WTC11 (cell line): ENCODE results near the gene CDH11. TPM values are rescaled to one million over a fixed set of nuclear protein-coding genes. Genes with fewer than 3 reads are reported as not detected.

Experiments
- ATAC-seq: fragments of 200-7000 bp; cut with Tn5 transposase; 2 replicates; pipeline ENCODE4 v1.10.0; 2021; ENCODE audit warnings: mild to moderate bottlenecking, moderate library complexity
- CTCF ChIA-PET: fragments of 300-600 bp; sonication (Branson Sonifier 250); formaldehyde crosslinking; loops from one replicate; lab custom pipeline; 2021; ENCODE audit warnings: antibody characterized with exemption; lab: Charles Lee
- POLR2A ChIA-PET: fragments of 350-600 bp; sonication (Branson Sonifier 250); formaldehyde crosslinking; loops from one replicate; lab custom pipeline; 2021; ENCODE audit warnings: antibody characterized with exemption; lab: Charles Lee
- DNase-seq: peaks from one replicate; pipeline ENCODE4 v3.0.0; 2021; ENCODE audit warnings: low spot score
- H3K27ac Mint-ChIP-seq: 2 replicates; pipeline ENCODE4 v1.8.0; 2021; ENCODE audit warnings: mixed read lengths
- H3K27me3 Mint-ChIP-seq: 2 replicates; pipeline ENCODE4 v1.8.0; 2021; ENCODE audit warnings: low read depth, mild to moderate bottlenecking, moderate library complexity, mixed read lengths
- H3K36me3 Mint-ChIP-seq: 2 replicates; pipeline ENCODE4 v1.8.0; 2021; ENCODE audit warnings: mixed read lengths
- H3K4me1 Mint-ChIP-seq: 2 replicates; pipeline ENCODE4 v1.8.0; 2022; ENCODE audit warnings: mixed read lengths
- H3K4me3 Mint-ChIP-seq: 2 replicates; pipeline ENCODE4 v1.8.0; 2021; ENCODE audit warnings: mild to moderate bottlenecking, moderate library complexity, mixed read lengths
- H3K9me3 Mint-ChIP-seq: 2 replicates; pipeline ENCODE4 v1.8.0; 2021; ENCODE audit warnings: mixed read lengths
- AFF4 ChIP-seq: sonication (generic); formaldehyde crosslinking; IDR thresholded peaks from 2 replicates; pipeline ENCODE4 v1.8.1; 2023; ENCODE audit warnings: mild to moderate bottlenecking, missing genetic modification reagents, borderline replicate concordance
- ARID4B ChIP-seq: sonication (generic); formaldehyde crosslinking; IDR thresholded peaks from 2 replicates; pipeline ENCODE4 v1.8.0; 2023; ENCODE audit warnings: missing genetic modification reagents, mild to moderate bottlenecking, borderline replicate concordance
- CBFB ChIP-seq: sonication (generic); formaldehyde crosslinking; IDR thresholded peaks from 2 replicates; pipeline ENCODE4 v1.8.1; 2022; ENCODE audit warnings: mild to moderate bottlenecking, low read depth, missing genetic modification reagents
- E2F5 ChIP-seq: sonication (generic); formaldehyde crosslinking; IDR thresholded peaks from 2 replicates; pipeline ENCODE4 v1.8.1; 2022; ENCODE audit warnings: mild to moderate bottlenecking, moderate library complexity, missing genetic modification reagents
- JUN ChIP-seq: sonication (generic); formaldehyde crosslinking; IDR thresholded peaks from 2 replicates; pipeline ENCODE4 v1.8.0; 2023; ENCODE audit warnings: mild to moderate bottlenecking, missing genetic modification reagents
- NFATC4 ChIP-seq: fragments of 250-450 bp; sonication (Bioruptor Pico); IDR thresholded peaks from 2 replicates; pipeline ENCODE4 v1.9.0; 2021; ENCODE audit warnings: mild to moderate bottlenecking
- NFE2L1 ChIP-seq: sonication (generic); formaldehyde crosslinking; IDR thresholded peaks from 2 replicates; pipeline ENCODE4 v1.8.1; 2023; ENCODE audit warnings: missing genetic modification reagents
- NR1H2 ChIP-seq: sonication (generic); formaldehyde crosslinking; IDR thresholded peaks from 2 replicates; pipeline ENCODE4 v1.9.0; 2021; ENCODE audit warnings: mild to moderate bottlenecking, moderate library complexity, missing genetic modification reagents
- PRDM15 ChIP-seq: sonication (generic); formaldehyde crosslinking; IDR thresholded peaks from 2 replicates; pipeline ENCODE4 v1.8.0; 2022; ENCODE audit warnings: missing genetic modification reagents
- PRRX2 ChIP-seq: fragments of 250-450 bp; sonication (Bioruptor Pico); IDR thresholded peaks from 2 replicates; pipeline ENCODE4 v1.8.0; 2021; ENCODE audit warnings: mild to moderate bottlenecking
- SMAD3 ChIP-seq: sonication (generic); formaldehyde crosslinking; IDR thresholded peaks from 2 replicates; pipeline ENCODE4 v1.8.0; 2022; ENCODE audit warnings: missing genetic modification reagents, mild to moderate bottlenecking, borderline replicate concordance
- SP1 ChIP-seq: sonication (generic); formaldehyde crosslinking; conservative IDR thresholded peaks from 2 replicates; pipeline ENCODE4 v1.8.1; 2022; ENCODE audit warnings: missing genetic modification reagents
- ZBTB21 ChIP-seq: sonication (generic); formaldehyde crosslinking; IDR thresholded peaks from 2 replicates; pipeline ENCODE4 v1.8.1; 2023; ENCODE audit warnings: mild to moderate bottlenecking, missing genetic modification reagents, borderline replicate concordance
- ZNF671 ChIP-seq: fragments of 250-450 bp; sonication (Bioruptor Pico); IDR thresholded peaks from 2 replicates; pipeline ENCODE4 v1.8.0; 2021; ENCODE audit warnings: mild to moderate bottlenecking
- ZSCAN18 ChIP-seq: fragments of 250-450 bp; sonication (Bioruptor Pico); IDR thresholded peaks from 2 replicates; pipeline ENCODE4 v2.1.2; 2022; ENCODE audit warnings: mild to moderate bottlenecking, moderate library complexity
- total RNA-seq: library from RNA; stranded (reverse); gene quantifications from 3 replicates; pipeline ENCODE4 v1.2.3, GENCODE V29; 2021

The CDH11 gene
- total RNA-seq, 1 experiment from 2014 or later: 11.6 TPM

GRCh38 chr16:65077181-65077580, 44.7 kb downstream of the CDH11 start:
- Mint-ChIP-seq H3K36me3 (no peaks in the 10 kb centered on the region), H3K27me3 (no peaks in the 10 kb centered on the region; the same call in 1 of the 2 replicates), H3K4me1 (peaks cover 11% of the 10 kb centered on the region), H3K9me3 (no peaks in the 10 kb centered on the region), H3K4me3 (no peak overlapping the region), H3K27ac (no peak overlapping the region)
- no peak for ATAC-seq
- TF ChIP-seq NR1H2 (CRISPR knock-in tag): no peak
- TF ChIP-seq E2F5 (CRISPR knock-in tag): no peak
- no peak for TF ChIP-seq NFE2L1 (CRISPR knock-in tag)
- TF ChIP-seq JUN (CRISPR knock-in tag): no peak
- no peak for TF ChIP-seq NFATC4 (CRISPR knock-in tag)
- TF ChIP-seq AFF4: no peak
- TF ChIP-seq ZBTB21 (CRISPR knock-in tag): no peak
- no peak for TF ChIP-seq ZNF671 (CRISPR knock-in tag)
- no peak for TF ChIP-seq ZSCAN18
- TF ChIP-seq CBFB: no peak
- no peak for TF ChIP-seq SMAD3
- no peak for TF ChIP-seq PRDM15 (CRISPR knock-in tag)
- no peak for TF ChIP-seq SP1 (CRISPR knock-in tag)
- TF ChIP-seq ARID4B (CRISPR knock-in tag): no peak
- no peak for TF ChIP-seq PRRX2 (CRISPR knock-in tag)
- CTCF ChIA-PET: no interaction called here
- POLR2A ChIA-PET: no interaction called here
- DNase-seq: no peak
